Epithelial cell of esophagus (primary cell): ENCODE measurements around the gene ARHGAP28.
A peak's percentile ranks its signal among the peaks of the same experiment; 100 is the strongest.
"Not testable (repeated sequence)": the region's sequence is repeated elsewhere in the genome, so short reads cannot be mapped to it uniquely, and the experiment has no call there.

Experiments used
- DNase-seq: peaks from one replicate; pipeline ENCODE4 v3.0.0; 2010; ENCODE audit warnings: low read depth
- H3K4me3 ChIP-seq: 2 replicates; pipeline ENCODE4 v1.5.1; 2011; ENCODE audit warnings: mild to moderate bottlenecking, low read length, control low read depth
- CTCF ChIP-seq: IDR thresholded peaks from 2 replicates; pipeline ENCODE4 v1.5.1; 2011; ENCODE audit warnings: low read depth, mild to moderate bottlenecking, low read length, control low read depth, inconsistent platforms; ENCODE audit not compliant: insufficient read depth; ENCODE audit errors: missing control alignments

Gene ARHGAP28

DNA sequence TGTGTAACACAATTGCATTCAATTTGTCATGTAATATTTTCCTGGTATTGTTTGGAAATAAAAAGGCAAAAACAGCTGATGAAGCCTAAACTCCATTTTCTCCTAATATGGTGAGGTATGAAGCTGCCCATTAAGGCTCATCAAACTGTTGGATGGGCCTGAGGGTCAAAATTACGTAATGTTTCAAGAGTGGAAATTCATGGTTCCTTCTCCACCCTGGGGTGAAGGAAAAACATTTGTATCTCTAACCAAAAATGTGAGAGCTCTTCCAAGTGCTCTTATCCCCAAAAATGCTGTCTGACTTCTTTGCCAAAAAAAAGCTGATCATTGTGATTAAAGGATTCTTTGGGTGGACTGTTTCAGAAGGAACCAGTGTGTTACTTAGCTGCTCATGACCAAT is 91.8 kb downstream of the ARHGAP28 start:
- no peak for DNase-seq

GRCh38 chr18:6827161-6827560 is 97.6 kb downstream of the ARHGAP28 start:
- H3K4me3 ChIP-seq, DNase-seq: not testable (repeated sequence)

More for the DNA sequence above, 91.8 kb downstream of the ARHGAP28 start:
- TF ChIP-seq CTCF: no peak
- no peak overlapping the region for H3K4me3 ChIP-seq

- not testable (repeated sequence) for H3K4me3 ChIP-seq, DNase-seq
These were observed 98.0 kb downstream of the ARHGAP28 start for GRCh38 chr18:6827566-6827965.

DNA sequence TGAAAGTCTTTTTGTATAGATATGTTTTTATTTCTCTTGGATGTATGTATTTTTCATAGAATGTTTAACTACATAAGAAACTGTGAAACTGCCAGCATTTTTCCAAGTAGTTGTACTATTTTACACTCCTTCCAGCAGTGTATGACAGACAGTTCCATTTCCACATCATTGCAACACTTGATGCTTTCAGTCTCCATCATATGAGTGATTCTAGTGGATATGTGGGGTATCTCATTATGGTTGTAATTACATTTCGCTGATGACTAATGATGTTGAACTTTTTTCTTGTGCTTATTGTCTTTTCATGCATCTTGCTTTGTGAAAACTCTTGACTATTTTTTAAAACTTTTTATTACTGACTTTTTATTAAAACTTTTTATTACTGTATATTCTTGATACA is 101.4 kb downstream of the ARHGAP28 start:
- no peak overlapping the region for H3K4me3 ChIP-seq
- no peak for DNase-seq
- no peak for TF ChIP-seq CTCF

DNA sequence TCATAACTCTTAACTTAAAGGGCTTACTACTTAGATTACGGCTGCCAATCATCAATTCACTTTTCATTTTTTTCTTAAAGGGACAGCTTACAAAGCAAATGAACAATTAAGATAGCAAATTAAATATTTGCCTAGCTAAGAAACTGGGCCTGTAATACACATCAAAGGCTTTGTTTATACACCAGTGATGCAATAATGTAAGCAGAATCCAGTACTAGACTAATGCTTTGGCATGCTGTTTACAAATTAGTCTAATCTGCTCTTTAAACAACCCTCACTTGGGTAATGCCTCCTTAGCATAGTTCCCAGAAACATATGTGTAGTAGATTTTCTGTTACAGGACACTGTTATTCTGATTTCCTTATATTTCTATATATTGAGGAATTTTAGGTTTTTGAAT is 105.8 kb downstream of the ARHGAP28 start:
- DNase-seq: no peak
- TF ChIP-seq CTCF: no peak
- no peak overlapping the region for H3K4me3 ChIP-seq

- H3K4me3 ChIP-seq: no peak overlapping the region
- peak; percentile 63 for DNase-seq
- no peak for TF ChIP-seq CTCF
These were observed 106.8 kb downstream of the ARHGAP28 start for GRCh38 chr18:6836331-6836730.

GRCh38 chr18:6837904-6838303 is 108.4 kb downstream of the ARHGAP28 start:
- H3K4me3 ChIP-seq: no peak overlapping the region
- no peak for TF ChIP-seq CTCF
- no peak for DNase-seq

- TF ChIP-seq CTCF: no peak
- no peak for DNase-seq
These were observed 112.6 kb downstream of the ARHGAP28 start for GRCh38 chr18:6842081-6842480.

More at GRCh38 chr18:6842081-6842480, 112.6 kb downstream of the ARHGAP28 start:
- no peak overlapping the region for H3K4me3 ChIP-seq
